ENCODE measurements around the gene PHACTR1.

Gene PHACTR1

DNA sequence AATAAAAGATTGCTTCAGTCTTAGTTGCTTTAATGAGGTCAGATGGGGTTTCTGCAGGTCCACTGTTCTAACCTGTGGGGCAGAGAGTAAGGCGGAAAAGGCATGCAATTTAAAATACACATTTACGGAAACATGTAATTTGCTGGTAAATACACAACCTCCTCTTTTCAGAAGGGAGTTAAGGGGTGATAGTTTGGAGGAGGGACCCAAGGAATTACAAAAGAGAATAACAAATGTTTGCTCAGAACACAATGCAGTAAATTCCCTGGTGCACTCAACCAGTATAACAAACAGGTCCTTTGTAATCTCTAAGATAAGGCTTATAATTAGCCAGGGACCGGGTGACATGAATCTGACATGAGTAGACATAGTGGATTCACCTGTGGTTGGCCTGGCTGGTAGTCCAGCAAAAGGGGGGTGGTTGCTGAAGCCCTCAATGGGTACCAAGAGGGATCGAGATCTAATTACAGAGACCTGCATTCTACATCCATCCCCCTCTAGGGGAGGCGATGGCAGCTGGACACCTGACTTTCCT, 295.1 kb downstream of the PHACTR1 start:
- Histone ChIP-seq H3K27ac (replicated peaks; ENCODE audit: low read length) (no peak overlapping the region), H2BK15ac (ENCODE audit: low read length) (no peak overlapping the region), H3K14ac (ENCODE audit: low read length) (no peak overlapping the region), H3K36me3 (replicated peaks in 1 of 2; ENCODE audit: control insufficient read depth in 2 of 2, insufficient read depth in 2 of 2, low read length in 2 of 2) (no peaks in the 10 kb centered on the region), H2BK5ac (ENCODE audit: low read length) (no peak overlapping the region), H3K4ac (ENCODE audit: low read length) (no peak overlapping the region), H3K9ac (ENCODE audit: low read depth, low read length, poor library complexity) (no peak overlapping the region), H3K4me1 (ENCODE audit: control insufficient read depth in 2 of 2, insufficient read depth in 1 of 2, low read depth in 1 of 2, low read length in 2 of 2) (peaks cover 3 to 12% of the 10 kb centered on the region in 2 donors), H2BK120ac (ENCODE audit: low read depth, low read length) (no peak overlapping the region), H3K4me3 (ENCODE audit: low read length in 2 of 2) (no peak overlapping the region), H3K27me3 (ENCODE audit: control insufficient read depth in 3 of 3, insufficient read depth in 3 of 3, low read depth in 1 of 3, low read length in 3 of 3) (peaks cover 13 to 65% (median 44%) of the 10 kb centered on the region in 3 experiments), H4K8ac (ENCODE audit: low read depth, low read length) (no peak overlapping the region), H2BK12ac (ENCODE audit: low read length) (no peak overlapping the region), H3K79me1 (ENCODE audit: low read depth, low read length) (no peaks in the 10 kb centered on the region), H2AFZ (ENCODE audit: low read length) (no peak overlapping the region), H2AK5ac (ENCODE audit: low read depth, low read length) (no peak overlapping the region), H3K4me2 (ENCODE audit: insufficient read depth, low read length, poor library complexity, severe bottlenecking) (no peak overlapping the region), H3K18ac (ENCODE audit: low read length) (no peak overlapping the region), H4K91ac (ENCODE audit: low read depth, low read length, poor library complexity) (no peak overlapping the region), H3K9me3 (replicated peaks in 1 of 2; ENCODE audit: control insufficient read depth in 2 of 2, insufficient read depth in 1 of 2, low read depth in 1 of 2, low read length in 2 of 2) (peaks cover 0 to 2% of the 10 kb centered on the region in 2 donors), H3K23ac (ENCODE audit: low read depth, low read length, poor library complexity) (no peak overlapping the region)
- DNase-seq (ENCODE audit: low spot score): no peak
- no CpG with 5 or more reads among the region's 5 CpGs for WGBS, 2 donors (ENCODE audit: extremely low coverage in 2 of 2, insufficient read length in 2 of 2, insufficient replicate concordance in 1 of 2)

DNA sequence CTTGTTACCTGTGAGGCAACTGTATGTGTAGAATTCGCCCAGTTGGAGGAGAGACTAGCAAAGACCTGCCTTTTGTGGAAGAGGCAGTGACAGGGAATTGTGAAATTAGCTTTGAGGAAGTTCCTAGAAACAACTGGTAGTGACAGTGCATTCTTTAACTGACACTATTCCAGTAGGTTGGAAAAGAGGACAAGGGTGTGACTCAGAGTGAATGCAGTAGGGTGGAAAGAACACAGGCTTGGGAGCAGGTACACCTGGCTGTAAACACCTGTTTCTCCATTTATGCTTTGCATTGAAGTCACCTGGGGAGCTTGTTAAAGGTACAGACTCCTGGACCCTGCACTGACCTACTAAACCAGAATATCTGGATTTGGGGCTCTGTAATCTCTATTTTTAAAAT, 295.7 kb downstream of the PHACTR1 start:
- H3K79me1 ChIP-seq (ENCODE audit: low read depth, low read length): no peaks in the 10 kb centered on the region
- no peak overlapping the region for H4K91ac ChIP-seq (ENCODE audit: low read depth, low read length, poor library complexity)
- no peak overlapping the region for H2BK120ac ChIP-seq (ENCODE audit: low read depth, low read length)
- no peak overlapping the region for H3K27ac ChIP-seq (replicated peaks; ENCODE audit: low read length)
- no peak overlapping the region for H3K23ac ChIP-seq (ENCODE audit: low read depth, low read length, poor library complexity)
- H3K4me1 ChIP-seq (ENCODE audit: control insufficient read depth in 2 of 2, insufficient read depth in 1 of 2, low read depth in 1 of 2, low read length in 2 of 2): peaks cover 3 to 12% of the 10 kb centered on the region in 2 donors
- H3K36me3 ChIP-seq (replicated peaks in 1 of 2; ENCODE audit: control insufficient read depth in 2 of 2, insufficient read depth in 2 of 2, low read length in 2 of 2): no peaks in the 10 kb centered on the region
- no peak overlapping the region for H3K4ac ChIP-seq (ENCODE audit: low read length)
- no peak overlapping the region for H4K8ac ChIP-seq (ENCODE audit: low read depth, low read length)
- no peak overlapping the region for H2BK15ac ChIP-seq (ENCODE audit: low read length)
- H3K27me3 ChIP-seq (ENCODE audit: control insufficient read depth in 3 of 3, insufficient read depth in 3 of 3, low read depth in 1 of 3, low read length in 3 of 3): peaks cover 13 to 70% (median 44%) of the 10 kb centered on the region in 3 experiments
- H3K9ac ChIP-seq (ENCODE audit: low read depth, low read length, poor library complexity): no peak overlapping the region
- H3K4me2 ChIP-seq (ENCODE audit: insufficient read depth, low read length, poor library complexity, severe bottlenecking): no peak overlapping the region
- H2AFZ ChIP-seq (ENCODE audit: low read length): no peak overlapping the region
- H3K14ac ChIP-seq (ENCODE audit: low read length): no peak overlapping the region
- no peak overlapping the region for H3K4me3 ChIP-seq (ENCODE audit: low read length in 2 of 2)
- no peak for DNase-seq (ENCODE audit: low spot score)
- no peak overlapping the region for H3K18ac ChIP-seq (ENCODE audit: low read length)
- no peak overlapping the region for H2AK5ac ChIP-seq (ENCODE audit: low read depth, low read length)
- peaks cover 0 to 2% of the 10 kb centered on the region in 2 donors for H3K9me3 ChIP-seq (replicated peaks in 1 of 2; ENCODE audit: control insufficient read depth in 2 of 2, insufficient read depth in 1 of 2, low read depth in 1 of 2, low read length in 2 of 2)
- WGBS, 2 donors (ENCODE audit: extremely low coverage in 2 of 2, insufficient read length in 2 of 2, insufficient replicate concordance in 1 of 2): no CpG with 5 or more reads among the region's 1 CpG
- no peak overlapping the region for H2BK5ac ChIP-seq (ENCODE audit: low read length)
- H2BK12ac ChIP-seq (ENCODE audit: low read length): no peak overlapping the region

DNA sequence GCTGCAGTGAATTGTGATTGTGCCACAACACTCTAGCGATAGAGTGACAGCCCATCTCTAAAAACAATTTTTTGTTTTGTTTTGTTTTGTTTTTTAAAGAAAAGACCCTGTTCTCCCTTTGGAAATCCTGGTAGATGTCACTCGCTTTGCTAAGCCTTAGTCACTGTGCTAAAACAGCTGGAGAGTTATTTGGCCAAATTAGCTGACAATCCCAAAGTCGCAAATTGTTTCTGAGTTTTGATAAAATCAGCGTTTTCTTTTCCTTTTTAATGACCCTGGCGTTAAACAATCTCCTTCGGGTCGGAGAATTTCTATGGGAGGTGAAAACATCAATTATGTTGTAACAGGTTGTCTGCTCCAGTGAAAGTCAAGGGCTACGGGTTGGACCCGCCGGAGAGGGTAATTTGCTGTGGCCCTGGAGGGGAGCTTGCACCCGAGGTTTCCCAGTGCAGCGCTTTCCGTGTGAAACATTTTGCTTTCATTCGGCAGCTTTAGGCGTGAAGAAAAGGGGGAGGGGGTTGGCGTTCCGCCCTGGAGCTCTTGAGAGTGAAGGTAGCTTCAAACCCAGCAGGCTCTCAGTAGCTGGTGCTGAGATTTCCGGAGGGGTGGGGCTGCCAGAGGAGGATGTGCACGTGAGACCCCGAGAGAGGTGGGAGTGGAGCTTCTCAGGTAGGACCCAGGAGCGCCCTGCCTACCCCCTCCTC, 296.6 kb downstream of the PHACTR1 start:
- Histone ChIP-seq H3K4me2 (ENCODE audit: insufficient read depth, low read length, poor library complexity, severe bottlenecking) (peak overlapping the region; percentile 95), H4K8ac (ENCODE audit: low read depth, low read length) (no peak overlapping the region), H3K9ac (ENCODE audit: low read depth, low read length, poor library complexity) (no peak overlapping the region), H3K4me3 (ENCODE audit: low read length in 2 of 2) (peak overlapping the region; percentile 26 to 72), H3K79me1 (ENCODE audit: low read depth, low read length) (no peaks in the 10 kb centered on the region), H3K36me3 (replicated peaks in 1 of 2; ENCODE audit: control insufficient read depth in 2 of 2, insufficient read depth in 2 of 2, low read length in 2 of 2) (no peaks in the 10 kb centered on the region), H2BK15ac (ENCODE audit: low read length) (no peak overlapping the region), H3K4ac (ENCODE audit: low read length) (no peak overlapping the region), H2BK120ac (ENCODE audit: low read depth, low read length) (no peak overlapping the region), H2AK5ac (ENCODE audit: low read depth, low read length) (no peak overlapping the region), H4K91ac (ENCODE audit: low read depth, low read length, poor library complexity) (no peak overlapping the region), H2AFZ (ENCODE audit: low read length) (peak overlapping the region; percentile 80), H2BK12ac (ENCODE audit: low read length) (no peak overlapping the region), H3K23ac (ENCODE audit: low read depth, low read length, poor library complexity) (no peak overlapping the region), H3K4me1 (ENCODE audit: control insufficient read depth in 2 of 2, insufficient read depth in 1 of 2, low read depth in 1 of 2, low read length in 2 of 2) (peaks cover 3 to 12% of the 10 kb centered on the region in 2 donors), H3K9me3 (replicated peaks in 1 of 2; ENCODE audit: control insufficient read depth in 2 of 2, insufficient read depth in 1 of 2, low read depth in 1 of 2, low read length in 2 of 2) (peaks cover 0 to 2% of the 10 kb centered on the region in 2 donors), H2BK5ac (ENCODE audit: low read length) (no peak overlapping the region), H3K27ac (replicated peaks; ENCODE audit: low read length) (no peak overlapping the region), H3K27me3 (ENCODE audit: control insufficient read depth in 3 of 3, insufficient read depth in 3 of 3, low read depth in 1 of 3, low read length in 3 of 3) (peaks cover 13 to 73% (median 44%) of the 10 kb centered on the region in 3 experiments), H3K18ac (ENCODE audit: low read length) (peak overlapping the region; percentile 39), H3K14ac (ENCODE audit: low read length) (no peak overlapping the region)
- no CpG with 5 or more reads among the region's 21 CpGs for WGBS, 2 donors (ENCODE audit: extremely low coverage in 2 of 2, insufficient read length in 2 of 2, insufficient replicate concordance in 1 of 2)
- DNase-seq (ENCODE audit: low spot score): peak; percentile 29

DNA sequence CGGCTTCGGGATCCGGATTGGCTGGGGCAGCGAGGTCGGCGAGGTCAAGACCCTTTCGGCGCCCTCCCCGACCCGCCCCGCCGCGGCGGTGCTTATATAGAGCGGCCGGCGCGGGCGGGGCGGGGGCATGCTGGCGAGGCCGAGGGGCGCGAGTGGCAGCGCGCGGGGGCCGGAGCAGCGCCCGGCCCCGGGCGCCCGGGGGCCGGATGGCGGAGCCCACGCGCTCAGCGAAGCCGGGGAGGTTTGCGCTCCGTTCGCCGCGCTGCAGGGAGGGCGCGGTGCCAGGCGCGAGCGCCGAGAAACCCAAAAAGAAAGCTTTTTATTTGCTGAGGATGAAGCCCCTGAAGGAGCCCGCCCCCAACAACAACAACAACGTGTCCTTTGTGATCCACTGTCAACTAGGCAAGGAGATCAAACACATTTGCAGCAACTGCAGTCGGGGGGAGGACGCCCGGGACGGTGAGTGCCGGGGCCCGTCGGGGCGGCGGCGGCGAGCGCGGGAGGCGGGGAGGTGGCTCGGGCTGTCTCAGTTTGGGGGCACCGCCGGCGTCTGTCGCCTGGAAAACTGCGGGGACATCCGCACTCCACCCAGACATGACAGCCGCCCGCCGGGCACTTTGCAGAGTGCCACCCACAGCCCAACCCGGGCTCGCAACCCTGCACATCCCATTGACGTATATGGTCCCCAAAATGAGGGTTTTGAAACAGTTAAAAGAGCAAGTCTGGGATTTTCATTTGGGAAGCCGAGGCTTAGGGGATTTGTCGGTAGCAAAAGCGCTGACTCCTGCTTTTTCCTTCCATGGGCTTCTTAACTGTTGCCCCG, 297.3 kb downstream of the PHACTR1 start:
- no peaks in the 10 kb centered on the region for H3K36me3 ChIP-seq (replicated peaks in 1 of 2; ENCODE audit: control insufficient read depth in 2 of 2, insufficient read depth in 2 of 2, low read length in 2 of 2)
- no peak overlapping the region for H2BK120ac ChIP-seq (ENCODE audit: low read depth, low read length)
- H3K9ac ChIP-seq (ENCODE audit: low read depth, low read length, poor library complexity): no peak overlapping the region
- H4K8ac ChIP-seq (ENCODE audit: low read depth, low read length): no peak overlapping the region
- no peak overlapping the region for H2AK5ac ChIP-seq (ENCODE audit: low read depth, low read length)
- peak overlapping the region; percentile 26 to 72 for H3K4me3 ChIP-seq (ENCODE audit: low read length in 2 of 2)
- H3K27me3 ChIP-seq (ENCODE audit: control insufficient read depth in 3 of 3, insufficient read depth in 3 of 3, low read depth in 1 of 3, low read length in 3 of 3): peaks cover 13 to 71% (median 44%) of the 10 kb centered on the region in 3 experiments
- DNase-seq (ENCODE audit: low spot score): no peak
- H3K14ac ChIP-seq (ENCODE audit: low read length): no peak overlapping the region
- H2BK15ac ChIP-seq (ENCODE audit: low read length): no peak overlapping the region
- H4K91ac ChIP-seq (ENCODE audit: low read depth, low read length, poor library complexity): no peak overlapping the region
- peak overlapping the region; percentile 95 for H3K4me2 ChIP-seq (ENCODE audit: insufficient read depth, low read length, poor library complexity, severe bottlenecking)
- no peaks in the 10 kb centered on the region for H3K79me1 ChIP-seq (ENCODE audit: low read depth, low read length)
- H3K18ac ChIP-seq (ENCODE audit: low read length): no peak overlapping the region
- WGBS, 2 donors (ENCODE audit: extremely low coverage in 2 of 2, insufficient read length in 2 of 2, insufficient replicate concordance in 1 of 2): no CpG with 5 or more reads among the region's 83 CpGs
- H3K4me1 ChIP-seq (ENCODE audit: control insufficient read depth in 2 of 2, insufficient read depth in 1 of 2, low read depth in 1 of 2, low read length in 2 of 2): peaks cover 3 to 12% of the 10 kb centered on the region in 2 donors
- peaks cover 0 to 2% of the 10 kb centered on the region in 2 donors for H3K9me3 ChIP-seq (replicated peaks in 1 of 2; ENCODE audit: control insufficient read depth in 2 of 2, insufficient read depth in 1 of 2, low read depth in 1 of 2, low read length in 2 of 2)
- no peak overlapping the region for H3K4ac ChIP-seq (ENCODE audit: low read length)
- H2AFZ ChIP-seq (ENCODE audit: low read length): peak overlapping the region; percentile 80
- no peak overlapping the region for H2BK5ac ChIP-seq (ENCODE audit: low read length)
- no peak overlapping the region for H3K27ac ChIP-seq (replicated peaks; ENCODE audit: low read length)
- no peak overlapping the region for H3K23ac ChIP-seq (ENCODE audit: low read depth, low read length, poor library complexity)
- no peak overlapping the region for H2BK12ac ChIP-seq (ENCODE audit: low read length)
